Uterus (tissue), 2 donors: ENCODE results near the gene IQSEC3.

Experiments
- CTCF ChIP-seq, 4 experiments: fragments of 200-600 bp in 2 of 4; fragments of 450-650 bp in 2 of 4; sonication (generic) in 2 of 4; IDR thresholded peaks; one replicate each; pipeline ENCODE4 v1.5.1; 2016 to 2019; ENCODE audit warnings: antibody characterized with exemption in 4 of 4, mild to moderate bottlenecking in 2 of 4, moderate library complexity in 1 of 4
- POLR2A ChIP-seq, 2 donors: fragments of 450-650 bp; IDR thresholded peaks; one replicate each; pipeline ENCODE4 v1.6.1; 2016; ENCODE audit warnings: antibody characterized with exemption in 2 of 2, mild to moderate bottlenecking in 1 of 2, moderate library complexity in 1 of 2

- no peak for TF ChIP-seq CTCF (IDR thresholded peaks at IDR 0.05)
- no peak for TF ChIP-seq POLR2A (IDR thresholded peaks at IDR 0.05)
These were observed 119.0 kb downstream of the IQSEC3 start for GRCh38 chr12:185576-185955.
